Natural killer cell (primary cell): ENCODE measurements around the gene RNF169. TPM values are rescaled to one million over a fixed set of nuclear protein-coding genes. Genes with fewer than 3 reads are reported as not detected.
A peak's percentile ranks its signal among the peaks of the same experiment; 100 is the strongest.

ENCODE experiments used
- ATAC-seq, 3 donors: fragments of 150-1000 bp in 2 of 3; fragments of 200-7000 bp in 1 of 3; cut with Tn5 transposase; 1 replicate in 1 of 3; 2 replicates in 2 of 3; pipeline ENCODE4 v1.10.0; 2021; ENCODE audit warnings: mild to moderate bottlenecking in 2 of 3, moderate library complexity in 2 of 3
- DNase-seq, 2 donors: peaks; one replicate each; pipeline versions ENCODE4 v3.0.0 to v3.0.0-alpha.2; 2013 to 2021; ENCODE audit warnings: mixed read lengths in 1 of 2
- H3K27ac ChIP-seq: one replicate; pipeline ENCODE4 v1.5.1; 2013; ENCODE audit warnings: mild to moderate bottlenecking, low read length
- H3K27me3 ChIP-seq: one replicate; pipeline ENCODE4 v1.6.1; 2013; ENCODE audit warnings: low read length; ENCODE audit not compliant: control insufficient read depth, insufficient read depth
- H3K36me3 ChIP-seq: one replicate; pipeline ENCODE4 v1.6.1; 2013; ENCODE audit warnings: low read length; ENCODE audit not compliant: control insufficient read depth, insufficient read depth
- H3K4me1 ChIP-seq: one replicate; pipeline ENCODE4 v1.6.1; 2013; ENCODE audit warnings: low read length; ENCODE audit not compliant: control insufficient read depth, insufficient read depth
- H3K4me3 ChIP-seq: one replicate; pipeline ENCODE4 v1.5.1; 2013; ENCODE audit warnings: low read length
- H3K9me3 ChIP-seq: one replicate; pipeline ENCODE4 v1.6.1; 2013; ENCODE audit warnings: low read length; ENCODE audit not compliant: control insufficient read depth, insufficient read depth
- H3K27ac Mint-ChIP-seq, 2 donors: one replicate each; pipeline ENCODE4 v1.8.0; 2022; ENCODE audit warnings: mild to moderate bottlenecking in 2 of 2, mixed read lengths in 2 of 2, moderate library complexity in 1 of 2
- H3K27me3 Mint-ChIP-seq, 2 donors: one replicate each; pipeline ENCODE4 v1.8.0; 2022; ENCODE audit warnings: low read depth in 2 of 2, mixed read lengths in 2 of 2
- H3K36me3 Mint-ChIP-seq: one replicate; pipeline ENCODE4 v1.8.0; 2022; ENCODE audit warnings: mixed read lengths
- H3K4me1 Mint-ChIP-seq, 2 donors: one replicate each; pipeline ENCODE4 v1.8.0; 2022; ENCODE audit warnings: mixed read lengths in 2 of 2
- H3K4me3 Mint-ChIP-seq: one replicate; pipeline ENCODE4 v1.8.0; 2022; ENCODE audit warnings: mild to moderate bottlenecking, moderate library complexity, mixed read lengths
- H3K9me3 Mint-ChIP-seq, 2 donors: one replicate each; pipeline ENCODE4 v1.8.0; 2022; ENCODE audit warnings: mixed read lengths in 2 of 2
- CTCF ChIP-seq: fragments of 200-600 bp; IDR thresholded peaks from one replicate; pipeline ENCODE4 v1.8.0; 2022; ENCODE audit warnings: antibody characterized with exemption
- WGBS: methylation state at CpG from one replicate; pipeline ENCODE4 v1.1.7; 2013; ENCODE audit warnings: missing lambda C conversion rate; ENCODE audit not compliant: insufficient coverage; 5-methylcytosine and 5-hydroxymethylcytosine counted together
- intact Hi-C: fragments of 100-400 bp; cut with micrococcal nuclease; formaldehyde crosslinking; loops from one replicate; pipeline ENCODE4 v1.14.2; 2022
- total RNA-seq, 4 donors: library from RNA; stranded (reverse); fragments of 120-200 nt in 1 of 4; gene quantifications; one replicate each; pipeline versions ENCODE4 v1.2.3 to v1.2.4, GENCODE V29; 2013 to 2022

Gene RNF169
- total RNA-seq, 3 donors from 2014 or later (not counting 1 experiment from before 2014, with no cell fraction given) = 29.1 to 39.8 (median 37.9) TPM

GRCh38 chr11:74731301-74732094 lies 17.2 kb upstream of the RNF169 start, which contains the start of gene CHRDL2:
Gene CHRDL2 (minus strand): TSS chr11:74731426. CDS start chr11:74730888, 538 bp downstream.
- DNase-seq = no peak
- WGBS = 9% methylated on average over 68 of the region's 69 CpGs

DNA sequence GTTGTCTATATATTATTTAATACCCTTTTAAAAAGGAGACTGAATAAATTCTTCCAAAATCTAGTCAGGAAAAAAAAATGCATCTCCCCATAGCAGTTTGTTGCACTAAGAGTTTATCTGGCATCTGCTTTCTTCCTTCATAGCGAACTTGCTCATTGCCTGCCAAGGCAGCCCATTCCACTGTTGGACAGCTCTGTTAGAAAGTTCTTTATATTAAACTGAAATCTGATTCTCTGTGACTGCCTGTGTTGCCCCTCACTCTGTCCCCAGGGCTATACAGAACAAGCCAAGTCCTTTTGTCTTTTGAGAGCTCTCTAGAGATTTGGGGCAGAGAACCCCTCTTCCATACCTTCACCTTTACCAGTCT lies 14.1 kb upstream of the RNF169 start:
- no peak overlapping the region for H3K4me3 ChIP-seq
- no peak overlapping the region for H3K4me3 Mint-ChIP-seq
- H3K27me3 ChIP-seq = peaks cover 23% of the 10 kb centered on the region
- intact Hi-C loops = no loop called here
- H3K9me3 Mint-ChIP-seq = no peaks in the 10 kb centered on the region
- DNase-seq (no peak), ATAC-seq (no peak)
- H3K27ac ChIP-seq = no peak overlapping the region
- peaks cover 54 to 67% of the 10 kb centered on the region in 2 donors for H3K27me3 Mint-ChIP-seq
- H3K9me3 ChIP-seq = no peaks in the 10 kb centered on the region
- TF ChIP-seq CTCF = no peak
- H3K27ac Mint-ChIP-seq = no peak overlapping the region
- no peaks in the 10 kb centered on the region for H3K36me3 ChIP-seq
- no peaks in the 10 kb centered on the region for H3K4me1 ChIP-seq
- H3K36me3 Mint-ChIP-seq = no peaks in the 10 kb centered on the region
- WGBS = 93% methylated on average over 1 of the region's 1 CpG
- H3K4me1 Mint-ChIP-seq = peaks cover 0 to 5% of the 10 kb centered on the region in 2 donors

More at GRCh38 chr11:74731301-74732094, 17.2 kb upstream of the RNF169 start, which contains the start of gene CHRDL2:
- peaks cover 56 to 65% of the 10 kb centered on the region in 2 donors for H3K27me3 Mint-ChIP-seq
- Histone ChIP-seq H3K27ac (no peak within 1 kb of the TSS), H3K27me3 (peaks cover 23% of the 10 kb centered on the region), H3K4me1 (peaks cover under 1% of the 10 kb centered on the region), H3K4me3 (no peak within 1 kb of the TSS), H3K36me3 (no peaks in the 10 kb centered on the region), H3K9me3 (no peaks in the 10 kb centered on the region)
- no peaks in the 10 kb centered on the region for H3K36me3 Mint-ChIP-seq
- no peak for ATAC-seq
- no peak within 1 kb of the TSS for H3K4me3 Mint-ChIP-seq
- peaks cover 2 to 5% of the 10 kb centered on the region in 2 donors for H3K4me1 Mint-ChIP-seq
- TF ChIP-seq CTCF = no peak
- intact Hi-C loops = no loop called here
- H3K27ac Mint-ChIP-seq = no peak within 1 kb of the TSS
- no peaks in the 10 kb centered on the region for H3K9me3 Mint-ChIP-seq

DNA sequence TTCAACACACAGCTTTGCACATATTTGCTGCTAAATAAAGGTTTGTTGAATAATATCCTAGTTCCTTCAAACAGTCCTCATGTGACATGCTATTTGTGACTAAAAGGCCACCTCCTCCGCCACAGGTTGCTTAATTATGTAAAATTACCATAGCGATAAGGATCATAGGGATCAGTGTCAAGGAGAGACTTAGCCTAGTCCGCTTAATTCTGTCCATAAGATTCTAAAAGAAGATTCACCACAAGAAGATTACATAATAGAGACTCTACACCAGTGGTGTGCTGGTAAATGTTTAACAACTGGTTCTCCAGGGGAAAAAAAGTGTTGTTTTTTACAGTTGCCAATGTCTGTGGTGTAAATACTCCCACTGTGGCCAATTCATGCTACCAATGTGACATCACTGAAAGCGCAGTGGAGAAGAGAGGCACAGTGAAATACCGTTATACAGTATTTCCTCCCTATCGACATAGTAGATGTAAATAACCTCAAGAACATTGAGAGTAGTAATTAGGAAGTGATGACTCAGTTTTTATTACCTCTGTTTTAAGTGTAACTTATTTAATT lies 13.2 kb upstream of the RNF169 start:
- no peak for TF ChIP-seq CTCF
- peak in 1 of 3 donors; percentile 33 for ATAC-seq
- Histone ChIP-seq H3K27ac (no peak overlapping the region), H3K4me1 (no peaks in the 10 kb centered on the region), H3K27me3 (peaks cover 18% of the 10 kb centered on the region), H3K36me3 (no peaks in the 10 kb centered on the region), H3K9me3 (no peaks in the 10 kb centered on the region), H3K4me3 (no peak overlapping the region)
- H3K36me3 Mint-ChIP-seq = no peaks in the 10 kb centered on the region
- H3K27ac Mint-ChIP-seq = no peak overlapping the region
- H3K9me3 Mint-ChIP-seq = no peaks in the 10 kb centered on the region
- peaks cover 0 to 10% of the 10 kb centered on the region in 2 donors for H3K4me1 Mint-ChIP-seq
- DNase-seq = peak in 1 of 2 donors; percentile 13
- intact Hi-C loops = no loop called here
- no peak overlapping the region for H3K4me3 Mint-ChIP-seq
- 94% methylated on average over 3 of the region's 6 CpGs for WGBS
- peaks cover 49 to 58% of the 10 kb centered on the region in 2 donors for H3K27me3 Mint-ChIP-seq
